K562 (cell line): Measurements from ENCODE around the gene AGFG2. TPM values are rescaled to one million over a fixed set of nuclear protein-coding genes. Genes with fewer than 3 reads are reported as not detected.

Source experiments
- ADNP ChIP-seq: fragments of 200-800 bp; sonication (Bioruptor generic); IDR thresholded peaks from 2 replicates; pipeline ENCODE4 v1.6.1; 2016; ENCODE audit warnings: missing genetic modification characterization, missing compliant biosample characterization
- CBX1 ChIP-seq: sonication (generic); IDR thresholded peaks from 2 replicates; pipeline ENCODE4 v1.6.1; 2016; ENCODE audit warnings: antibody characterized with exemption, low read depth, mild to moderate bottlenecking
- CHD7 ChIP-seq: fragments of 200-600 bp; sonication (generic); IDR thresholded peaks from one replicate; pipeline ENCODE4 v1.6.1; 2012; ENCODE audit warnings: mild to moderate bottlenecking, low read depth, low read length, inconsistent platforms
- CREM ChIP-seq: IDR thresholded peaks from 2 replicates; pipeline ENCODE4 v1.6.1; 2014; ENCODE audit warnings: antibody characterized with exemption, low read depth
- HNRNPH1 ChIP-seq: fragments of 200-400 bp; formaldehyde crosslinking; optimal IDR thresholded peaks from 2 replicates; pipeline ENCODE3; 2017; ENCODE audit warnings: low read depth, mild to moderate bottlenecking, low read length, moderate library complexity
- KDM5B ChIP-seq: fragments of 200-600 bp; sonication (generic); IDR thresholded peaks from 2 replicates; pipeline ENCODE4 v1.6.1; 2012; ENCODE audit warnings: low read depth, mild to moderate bottlenecking, moderate library complexity, low read length, control low read depth, inconsistent platforms; ENCODE audit not compliant: insufficient replicate concordance
- KLF13 ChIP-seq: fragments of 450-650 bp; IDR thresholded peaks from 2 replicates; pipeline ENCODE4 v1.6.1; 2016; ENCODE audit warnings: missing genetic modification characterization, low read depth, mild to moderate bottlenecking, missing compliant biosample characterization, moderate library complexity, borderline replicate concordance
- POU5F1 ChIP-seq: fragments of 150-350 bp; IDR thresholded peaks from 2 replicates; pipeline ENCODE4 v1.6.1; 2014; ENCODE audit warnings: borderline replicate concordance, low read length, low read depth, mild to moderate bottlenecking; ENCODE audit not compliant: partially characterized antibody
- RBBP5 ChIP-seq: fragments of 200-600 bp; sonication (generic); IDR thresholded peaks from 2 replicates; pipeline ENCODE4 v1.6.1; 2012; ENCODE audit warnings: borderline replicate concordance, mild to moderate bottlenecking, low read length, control low read depth, inconsistent platforms; ENCODE audit not compliant: insufficient read depth, poor library complexity, severe bottlenecking
- RBM34 ChIP-seq: fragments of 200-400 bp; formaldehyde crosslinking; IDR thresholded peaks from 2 replicates; pipeline ENCODE4 v1.6.1; 2018; ENCODE audit warnings: low read length, borderline replicate concordance; ENCODE audit not compliant: insufficient read depth
- SNRNP70 ChIP-seq: fragments of 200-400 bp; formaldehyde crosslinking; optimal IDR thresholded peaks from 2 replicates; pipeline ENCODE3; 2017; ENCODE audit warnings: low read depth, low read length
- SOX6 ChIP-seq: fragments of 450-650 bp; IDR thresholded peaks from 2 replicates; pipeline ENCODE4 v1.6.1; 2014; ENCODE audit warnings: mild to moderate bottlenecking
- SREBF2 ChIP-seq: sonication (generic); formaldehyde crosslinking; IDR thresholded peaks from 2 replicates; pipeline ENCODE4 v1.4.0; 2020; ENCODE audit warnings: mild to moderate bottlenecking, missing genetic modification reagents
- TAF7 ChIP-seq: fragments of 450-650 bp; IDR thresholded peaks from 2 replicates; pipeline ENCODE4 v1.6.1; 2016; ENCODE audit warnings: missing genetic modification characterization, missing compliant biosample characterization
- USF1 ChIP-seq: sonication (generic); formaldehyde crosslinking; IDR thresholded peaks from 2 replicates; pipeline ENCODE4 v1.9.0; 2022; ENCODE audit warnings: mild to moderate bottlenecking, missing genetic modification reagents
- ZNF175 ChIP-seq: fragments of 200-800 bp; sonication (Bioruptor generic); IDR thresholded peaks from 2 replicates; pipeline ENCODE4 v1.6.1; 2016; ENCODE audit warnings: low read depth, mild to moderate bottlenecking, missing genetic modification characterization, missing compliant biosample characterization
- polyA plus RNA-seq, 8 experiments: library from polyadenylated mRNA; depleted of rRNA in 4 of 8; stranded (reverse) in 5 of 8; unstranded in 3 of 8; fragments of >200 nt; fragmentation: Nextera tagmentation in 2 of 8; fragmentation: Illumina TruSeq in 1 of 8; extraction: Ambion mirVana in 2 of 8; extraction: Trizol in 1 of 8; gene quantifications; 2 replicates each; pipeline versions ENCODE4 v1.2.1 to v1.2.3, GENCODE V29; 2011 to 2014; ENCODE audit warnings: inconsistent platforms in 1 of 8, missing spikeins in 1 of 8
- total RNA-seq, 7 experiments: library from RNA; depleted of rRNA in 6 of 7; stranded (reverse); fragments of >200 nt in 6 of 7; fragmentation: Illumina TruSeq in 2 of 7; extraction: Trizol in 2 of 7; gene quantifications; 2 replicates each; pipeline versions ENCODE4 v1.2.1 to v1.2.3, GENCODE V29; 2011 to 2021; ENCODE audit warnings: low replicate concordance in 1 of 7

The AGFG2 gene
- total and polyA plus RNA-seq, 9 of the 15 experiments (the other 6 are each of a cell fraction or from before 2014, with no cell fraction given): 0.31 to 23.1 (median 6.5) TPM

- TF ChIP-seq CHD7: no peak
- no peak for TF ChIP-seq HNRNPH1
- TF ChIP-seq CREM: no peak
- no peak for TF ChIP-seq RBM34
- TF ChIP-seq ZNF175 (CRISPR knock-in tag): no peak
- TF ChIP-seq ADNP (tag): no peak
- no peak for TF ChIP-seq SOX6
- TF ChIP-seq USF1 (CRISPR knock-in tag): no peak
- TF ChIP-seq POU5F1: no peak
- TF ChIP-seq SNRNP70: no peak
- no peak for TF ChIP-seq TAF7 (tag)
- no peak for TF ChIP-seq SREBF2 (CRISPR knock-in tag)
- no peak for TF ChIP-seq KLF13 (tag)
- peak; percentile 26 for TF ChIP-seq RBBP5
- TF ChIP-seq KDM5B: peak; percentile 28
- no peak for TF ChIP-seq CBX1
These were observed 64.1 kb downstream of the AGFG2 start (continued) for GRCh38 chr7:100602889-100603725.
